Natural killer cell treated with Interleukin-12 subunit alpha and Interleukin-12 subunit beta and Interleukin-15 and Interleukin-18, amount 100 ng/mL, for 72 hours (primary cell): ENCODE data around the gene CLNK. TPM values are rescaled to one million over a fixed set of nuclear protein-coding genes. Genes with fewer than 3 reads are reported as not detected.
"Not testable (repeated sequence)": the region's sequence is repeated elsewhere in the genome, so short reads cannot be mapped to it uniquely, and the experiment has no call there.

ENCODE experiments used
- ATAC-seq, 2 donors: fragments of 150-1000 bp; cut with Tn5 transposase in 1 of 2; sonication (Bioruptor Pico), chemical (Tn5 transposase) in 1 of 2; 2 replicates each; pipeline ENCODE4 v1.10.0; 2021
- DNase-seq: peaks from one replicate; pipeline ENCODE4 v3.0.0; 2022; ENCODE audit warnings: low spot score
- H3K27ac Mint-ChIP-seq, 2 donors: 1 replicate in 1 of 2; 2 replicates in 1 of 2; pipeline ENCODE4 v1.8.0; 2022; ENCODE audit warnings: mixed read lengths in 2 of 2, mild to moderate bottlenecking in 1 of 2, moderate library complexity in 1 of 2
- H3K27me3 Mint-ChIP-seq, 2 donors: 1 replicate in 1 of 2; 2 replicates in 1 of 2; pipeline ENCODE4 v1.8.0; 2022; ENCODE audit warnings: mixed read lengths in 2 of 2
- H3K36me3 Mint-ChIP-seq: one replicate; pipeline ENCODE4 v1.8.0; 2022; ENCODE audit warnings: mixed read lengths
- H3K4me1 Mint-ChIP-seq, 2 donors: 1 replicate in 1 of 2; 2 replicates in 1 of 2; pipeline ENCODE4 v1.8.0; 2022; ENCODE audit warnings: low read depth in 2 of 2, mixed read lengths in 2 of 2, mild to moderate bottlenecking in 1 of 2
- H3K4me3 Mint-ChIP-seq: one replicate; pipeline ENCODE4 v1.8.0; 2022; ENCODE audit warnings: mixed read lengths
- H3K9me3 Mint-ChIP-seq: 2 replicates; pipeline ENCODE4 v1.8.0; 2022; ENCODE audit warnings: mixed read lengths
- total RNA-seq, 2 donors: library from RNA; stranded (reverse); gene quantifications; one replicate each; pipeline ENCODE4 v1.2.3, GENCODE V29; 2022

Gene CLNK
- total RNA-seq, 2 donors from 2014 or later: 0.45 to 0.70 TPM

DNA sequence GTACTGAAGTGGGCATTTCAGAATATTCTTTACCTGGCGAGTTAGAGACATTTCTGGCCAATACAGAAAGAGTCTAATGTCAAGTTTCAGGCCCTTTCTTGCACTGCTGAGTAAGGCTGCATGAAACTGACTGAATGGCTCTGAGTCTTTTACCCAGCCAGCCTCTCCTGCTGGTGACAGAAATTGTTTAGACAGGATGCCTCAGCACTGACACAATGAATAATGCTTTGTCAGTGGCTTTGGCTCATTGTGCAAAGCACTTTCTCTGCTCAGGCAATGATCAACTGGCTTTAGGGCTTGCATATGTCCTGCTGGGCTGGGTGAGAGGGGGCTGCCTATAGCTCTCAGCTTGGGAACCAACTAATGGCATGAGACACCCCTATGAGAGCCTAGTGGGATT lies 45.5 kb downstream of the CLNK start:
- no peak overlapping the region for H3K27ac Mint-ChIP-seq
- peaks cover 0 to 3% of the 10 kb centered on the region in 2 donors for H3K27me3 Mint-ChIP-seq
- no peak for DNase-seq
- no peaks in the 10 kb centered on the region for H3K36me3 Mint-ChIP-seq
- no peak overlapping the region for H3K4me3 Mint-ChIP-seq
- H3K4me1 Mint-ChIP-seq: no peaks in the 10 kb centered on the region
- ATAC-seq: no peak
- H3K9me3 Mint-ChIP-seq: peaks cover 7% of the 10 kb centered on the region

- DNase-seq (no peak), ATAC-seq (no peak)
- Mint-ChIP-seq H3K4me1 (peaks cover 4 to 9% of the 10 kb centered on the region in 2 donors), H3K27me3 (peaks cover 0 to 7% of the 10 kb centered on the region in 2 donors), H3K27ac (no peak overlapping the region), H3K4me3 (no peak overlapping the region), H3K9me3 (no peaks in the 10 kb centered on the region), H3K36me3 (no peaks in the 10 kb centered on the region)
Measured at GRCh38 chr4:10635091-10635490, 49.5 kb downstream of the CLNK start.

GRCh38 chr4:10629394-10629793 lies 55.2 kb downstream of the CLNK start:
- DNase-seq (peak; percentile 68), ATAC-seq (peak; percentile 66 to 77)
- H3K9me3 Mint-ChIP-seq: no peaks in the 10 kb centered on the region
- peaks cover 28 to 33% of the 10 kb centered on the region in 2 donors for H3K4me1 Mint-ChIP-seq
- H3K27ac Mint-ChIP-seq: no peak overlapping the region
- H3K36me3 Mint-ChIP-seq: no peaks in the 10 kb centered on the region
- H3K4me3 Mint-ChIP-seq: peak overlapping the region; percentile 25
- H3K27me3 Mint-ChIP-seq: peaks cover 3 to 7% of the 10 kb centered on the region in 2 donors

- DNase-seq (no peak), ATAC-seq (no peak)
- Mint-ChIP-seq H3K27me3 (peaks cover 0 to 6% of the 10 kb centered on the region in 2 donors), H3K36me3 (no peaks in the 10 kb centered on the region), H3K27ac (no peak overlapping the region), H3K9me3 (no peaks in the 10 kb centered on the region), H3K4me1 (peaks cover 24 to 25% of the 10 kb centered on the region in 2 donors), H3K4me3 (no peak overlapping the region)
Measured at GRCh38 chr4:10625131-10625530, 59.4 kb downstream of the CLNK start.

DNA sequence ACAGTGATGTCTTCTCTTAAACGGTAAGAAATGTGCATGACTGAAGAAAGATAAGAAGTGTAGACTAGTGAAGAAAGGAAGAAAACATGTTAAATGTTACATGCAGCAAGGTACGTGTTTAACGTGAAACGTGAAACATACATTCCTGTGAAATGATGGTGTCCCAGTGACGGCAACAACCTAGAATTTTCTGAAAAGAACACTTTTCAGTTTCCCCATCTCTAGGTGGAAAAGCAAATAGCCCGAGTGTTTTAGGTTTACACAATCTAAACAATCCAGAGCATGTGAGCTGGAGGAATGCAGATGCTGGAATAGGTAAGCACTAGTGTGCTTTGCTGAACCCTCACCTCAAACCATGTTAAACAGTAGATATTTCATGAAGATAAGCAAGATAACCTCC lies 60.7 kb downstream of the CLNK start:
- no peak for DNase-seq
- no peak overlapping the region for H3K4me3 Mint-ChIP-seq
- no peaks in the 10 kb centered on the region for H3K36me3 Mint-ChIP-seq

DNA sequence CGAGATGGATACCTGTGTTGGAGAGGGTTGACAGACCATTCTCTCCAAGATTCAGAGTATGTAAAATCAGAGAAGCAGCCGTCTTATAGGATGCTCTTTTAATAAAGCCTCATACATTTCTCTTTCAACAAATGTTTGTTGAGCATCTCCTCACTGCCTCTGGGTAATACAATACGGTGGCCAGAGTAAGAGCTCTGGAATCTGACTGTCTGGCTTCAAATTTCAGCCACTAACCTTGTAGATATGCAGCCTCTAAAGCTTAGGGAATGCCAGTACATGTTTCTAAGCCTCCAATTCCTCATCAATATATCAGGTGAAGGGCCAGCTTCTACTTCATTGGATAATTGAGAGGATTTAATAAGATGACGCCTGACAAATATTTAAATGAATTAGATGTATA lies 61.3 kb downstream of the CLNK start:
- Mint-ChIP-seq H3K4me1 (peaks cover 11% of the 10 kb centered on the region in 2 donors), H3K9me3 (no peaks in the 10 kb centered on the region), H3K27me3 (peaks cover 0 to 6% of the 10 kb centered on the region in 2 donors), H3K4me3 (no peak overlapping the region), H3K36me3 (no peaks in the 10 kb centered on the region), H3K27ac (no peak overlapping the region)
- ATAC-seq (no peak), DNase-seq (no peak)

More for the DNA sequence above, 60.7 kb downstream of the CLNK start:
- ATAC-seq: no peak
- peaks cover 15 to 16% of the 10 kb centered on the region in 2 donors for H3K4me1 Mint-ChIP-seq
- no peaks in the 10 kb centered on the region for H3K9me3 Mint-ChIP-seq
- peaks cover 0 to 6% of the 10 kb centered on the region in 2 donors for H3K27me3 Mint-ChIP-seq
- H3K27ac Mint-ChIP-seq: no peak overlapping the region

DNA sequence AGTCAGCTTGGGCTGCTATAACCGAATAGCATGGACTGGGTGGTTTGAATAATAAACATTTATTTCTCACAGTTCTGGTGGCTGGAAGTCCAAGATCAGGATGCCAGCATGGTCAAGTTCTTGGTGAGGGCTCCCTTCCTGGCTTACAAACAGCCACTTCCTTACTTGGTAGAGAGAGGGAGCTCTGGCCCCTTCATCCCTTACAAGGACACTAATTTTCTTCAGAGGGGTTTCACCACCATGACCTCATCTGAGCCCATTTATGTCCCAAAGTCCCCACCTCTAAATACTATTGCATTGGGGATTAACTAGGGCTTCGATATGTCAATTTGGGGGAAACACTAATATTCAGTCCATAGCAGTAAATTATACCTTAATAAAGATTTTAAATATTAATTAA lies 61.8 kb downstream of the CLNK start:
- Mint-ChIP-seq H3K27ac (no peak overlapping the region), H3K9me3 (no peaks in the 10 kb centered on the region), H3K27me3 (peaks cover 2 to 6% of the 10 kb centered on the region in 2 donors), H3K4me3 (no peak overlapping the region), H3K4me1 (peaks cover 6 to 11% of the 10 kb centered on the region in 2 donors), H3K36me3 (no peaks in the 10 kb centered on the region)
- ATAC-seq (no peak), DNase-seq (no peak)

GRCh38 chr4:10620935-10621488 lies 63.6 kb downstream of the CLNK start:
- H3K27me3 Mint-ChIP-seq: peaks cover 6 to 9% of the 10 kb centered on the region in 2 donors
- no peaks in the 10 kb centered on the region for H3K9me3 Mint-ChIP-seq
- no peak overlapping the region for H3K4me3 Mint-ChIP-seq

GRCh38 chr4:10619855-10620254 lies 64.7 kb downstream of the CLNK start:
- DNase-seq (no peak), ATAC-seq (no peak)
- Mint-ChIP-seq H3K27ac (no peak overlapping the region), H3K36me3 (no peaks in the 10 kb centered on the region), H3K9me3 (no peaks in the 10 kb centered on the region), H3K27me3 (peaks cover 3 to 16% of the 10 kb centered on the region in 2 donors), H3K4me3 (no peak overlapping the region), H3K4me1 (peaks cover 0 to under 1% of the 10 kb centered on the region in 2 donors)

More at GRCh38 chr4:10620935-10621488, 63.6 kb downstream of the CLNK start:
- no peaks in the 10 kb centered on the region for H3K36me3 Mint-ChIP-seq
- DNase-seq (no peak), ATAC-seq (no peak)
- peaks cover 6 to 7% of the 10 kb centered on the region in 2 donors for H3K4me1 Mint-ChIP-seq
- no peak overlapping the region for H3K27ac Mint-ChIP-seq

DNA sequence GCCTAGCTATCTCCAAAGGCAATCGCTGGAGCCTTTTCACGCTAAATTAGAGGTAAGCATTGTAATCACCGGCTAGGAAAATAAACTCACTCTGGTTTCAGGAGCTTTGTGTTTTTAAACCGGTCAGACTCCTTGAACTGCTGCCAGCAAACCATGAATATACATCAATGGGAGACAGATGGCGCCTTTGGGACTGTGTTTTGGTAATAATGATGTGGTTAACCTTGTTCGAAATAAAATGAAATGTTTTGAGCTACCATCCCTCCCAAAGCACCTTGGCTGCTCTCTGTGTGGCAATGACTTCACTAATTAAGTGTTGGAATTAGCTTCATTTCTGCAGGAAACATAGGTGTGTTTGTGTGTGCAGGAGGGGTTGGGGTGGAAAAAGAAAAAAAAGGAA lies 65.3 kb downstream of the CLNK start:
- no peaks in the 10 kb centered on the region for H3K4me1 Mint-ChIP-seq
- no peak overlapping the region for H3K27ac Mint-ChIP-seq
- H3K4me3 Mint-ChIP-seq: no peak overlapping the region
- H3K9me3 Mint-ChIP-seq: no peaks in the 10 kb centered on the region
- no peaks in the 10 kb centered on the region for H3K36me3 Mint-ChIP-seq
- DNase-seq: no peak
- ATAC-seq: no peak
- H3K27me3 Mint-ChIP-seq: peaks cover 3 to 16% of the 10 kb centered on the region in 2 donors

- H3K9me3 Mint-ChIP-seq, H3K27ac Mint-ChIP-seq, ATAC-seq, H3K36me3 Mint-ChIP-seq, H3K4me1 Mint-ChIP-seq, H3K4me3 Mint-ChIP-seq, DNase-seq: not testable (repeated sequence)
- peaks cover 2 to 16% of the 10 kb centered on the region in 2 donors for H3K27me3 Mint-ChIP-seq
Measured at GRCh38 chr4:10614926-10615325, 69.6 kb downstream of the CLNK start.

- H3K4me1 Mint-ChIP-seq: peaks cover 0 to 2% of the 10 kb centered on the region in 2 donors
- H3K36me3 Mint-ChIP-seq: no peaks in the 10 kb centered on the region
- no peak overlapping the region for H3K27ac Mint-ChIP-seq
- ATAC-seq (no peak), DNase-seq (no peak)
- peaks cover 2 to 16% of the 10 kb centered on the region in 2 donors for H3K27me3 Mint-ChIP-seq
- H3K9me3 Mint-ChIP-seq: no peaks in the 10 kb centered on the region
- no peak overlapping the region for H3K4me3 Mint-ChIP-seq
Measured at GRCh38 chr4:10613926-10614478, 70.6 kb downstream of the CLNK start.

DNA sequence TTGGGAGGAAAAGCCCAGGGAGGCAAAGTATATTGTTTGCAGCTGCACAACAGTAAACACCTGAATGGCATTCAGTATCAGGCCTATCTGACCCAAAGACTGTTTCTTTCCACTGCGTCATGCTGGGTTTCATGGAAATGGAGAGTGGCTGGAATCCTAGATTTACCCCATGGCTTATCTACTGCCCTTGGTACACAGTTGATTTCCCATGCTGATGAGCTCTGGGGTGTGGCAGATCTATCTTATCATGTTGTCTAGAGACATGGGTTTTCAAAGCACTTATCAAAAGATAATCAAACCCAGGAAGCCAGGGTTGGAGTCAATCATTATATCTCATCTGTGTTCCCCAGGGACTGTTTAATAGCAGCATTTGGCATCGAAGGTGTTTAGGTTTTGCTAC lies 72.1 kb downstream of the CLNK start:
- Mint-ChIP-seq H3K4me3 (no peak overlapping the region), H3K36me3 (no peaks in the 10 kb centered on the region), H3K9me3 (no peaks in the 10 kb centered on the region), H3K27me3 (peaks cover 2 to 12% of the 10 kb centered on the region in 2 donors), H3K4me1 (peaks cover 0 to 6% of the 10 kb centered on the region in 2 donors), H3K27ac (no peak overlapping the region)
- ATAC-seq: peak in 1 of 2 donors; percentile 20
- no peak for DNase-seq

DNA sequence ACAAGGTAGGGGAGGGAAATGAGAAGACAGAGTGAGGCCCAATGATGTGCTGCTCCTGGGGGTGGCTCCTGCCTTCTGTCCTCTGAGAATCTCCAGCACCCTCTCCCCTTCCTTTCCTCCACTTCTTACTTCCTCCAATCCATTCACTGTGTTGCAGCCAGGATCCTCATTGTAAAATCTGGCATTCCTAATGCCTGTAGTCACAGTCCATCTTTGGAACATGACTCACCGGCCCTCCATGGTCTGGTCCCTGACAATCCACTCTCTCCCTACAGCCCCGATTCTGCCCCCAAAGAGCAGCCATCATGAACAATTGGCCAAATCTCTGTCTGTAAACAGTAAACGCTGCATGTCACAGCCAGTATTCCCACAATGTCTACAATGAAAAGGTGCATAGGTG lies 72.9 kb downstream of the CLNK start:
- H3K27me3 Mint-ChIP-seq: peaks cover 2 to 8% of the 10 kb centered on the region in 2 donors
- no peak overlapping the region for H3K27ac Mint-ChIP-seq
- no peak for ATAC-seq
- H3K9me3 Mint-ChIP-seq: no peaks in the 10 kb centered on the region
- peaks cover 0 to 6% of the 10 kb centered on the region in 2 donors for H3K4me1 Mint-ChIP-seq
- H3K4me3 Mint-ChIP-seq: no peak overlapping the region
- DNase-seq: no peak
- no peaks in the 10 kb centered on the region for H3K36me3 Mint-ChIP-seq
